H9 (cell line): Measurements from ENCODE around the gene NPNT. TPM values are rescaled to one million over a fixed set of nuclear protein-coding genes. Genes with fewer than 3 reads are reported as not detected.

Source experiments
- DNase-seq: peaks from one replicate; pipeline ENCODE4 v3.0.0-alpha.2; 2017
- H2AFZ ChIP-seq: one replicate; pipeline ENCODE4 v1.6.1; 2013; ENCODE audit warnings: mild to moderate bottlenecking, low read length, control low read depth, moderate library complexity
- H2AK5ac ChIP-seq: 2 replicates; pipeline ENCODE4 v1.6.1; 2013; ENCODE audit warnings: low read length, control low read depth, mixed read lengths; ENCODE audit not compliant: insufficient read length
- H2BK120ac ChIP-seq: one replicate; pipeline ENCODE4 v1.6.1; 2013; ENCODE audit warnings: low read depth, mild to moderate bottlenecking, low read length, control low read depth, inconsistent platforms; ENCODE audit not compliant: poor library complexity, severe bottlenecking
- H2BK12ac ChIP-seq: 2 replicates; pipeline ENCODE4 v1.6.1; 2013; ENCODE audit warnings: low read length, control low read depth, mixed read lengths, low read depth; ENCODE audit not compliant: insufficient read length
- H2BK15ac ChIP-seq: 2 replicates; pipeline ENCODE4 v1.6.1; 2013; ENCODE audit warnings: low read depth, low read length, control low read depth
- H2BK20ac ChIP-seq: one replicate; pipeline ENCODE4 v1.6.1; 2013; ENCODE audit warnings: low read depth, mild to moderate bottlenecking, low read length, control low read depth, inconsistent platforms; ENCODE audit not compliant: poor library complexity, severe bottlenecking
- H2BK5ac ChIP-seq: 2 replicates; pipeline ENCODE4 v1.6.1; 2013; ENCODE audit warnings: low read length, control low read depth, mixed read lengths; ENCODE audit not compliant: insufficient read length
- H3K14ac ChIP-seq: 2 replicates; pipeline ENCODE4 v1.6.1; 2013; ENCODE audit warnings: low read length, control low read depth; ENCODE audit not compliant: insufficient read depth
- H3K18ac ChIP-seq: 2 replicates; pipeline ENCODE4 v1.6.1; 2013; ENCODE audit warnings: low read depth, mild to moderate bottlenecking, mixed read lengths, low read length, control low read depth; ENCODE audit not compliant: insufficient read length
- H3K23ac ChIP-seq: 2 replicates; pipeline ENCODE4 v1.6.1; 2013; ENCODE audit warnings: low read length, control low read depth, mixed read lengths, low read depth; ENCODE audit not compliant: insufficient read length
- H3K23me2 ChIP-seq: 2 replicates; pipeline ENCODE4 v1.6.1; 2013; ENCODE audit warnings: low read depth, mild to moderate bottlenecking, mixed read lengths, low read length, control low read depth; ENCODE audit not compliant: insufficient read length, poor library complexity, severe bottlenecking
- H3K27ac ChIP-seq: 2 replicates; pipeline ENCODE4 v1.5.1; 2013; ENCODE audit warnings: low read length, control low read depth, mixed read lengths, low read depth; ENCODE audit not compliant: insufficient read length
- H3K27me3 ChIP-seq: 2 replicates; pipeline ENCODE4 v1.6.1; 2013; ENCODE audit warnings: low read length, control low read depth, inconsistent platforms; ENCODE audit not compliant: insufficient read depth
- H3K4ac ChIP-seq: 2 replicates; pipeline ENCODE4 v1.6.1; 2013; ENCODE audit warnings: low read depth, mild to moderate bottlenecking, control low read depth, inconsistent platforms, low read length, moderate library complexity
- H3K4me1 ChIP-seq: 2 replicates; pipeline ENCODE4 v1.6.1; 2013; ENCODE audit warnings: low read length, control low read depth, inconsistent platforms; ENCODE audit not compliant: insufficient read depth
- H3K4me2 ChIP-seq: 2 replicates; pipeline ENCODE4 v1.6.1; 2013; ENCODE audit warnings: low read length, control low read depth, mixed read lengths; ENCODE audit not compliant: insufficient read length, insufficient read depth
- H3K56ac ChIP-seq: 2 replicates; pipeline ENCODE4 v1.6.1; 2013; ENCODE audit warnings: low read depth, mild to moderate bottlenecking, mixed read lengths, low read length, control low read depth; ENCODE audit not compliant: insufficient read length
- H3K79me1 ChIP-seq: 2 replicates; pipeline ENCODE4 v1.6.1; 2013; ENCODE audit warnings: low read depth, mild to moderate bottlenecking, moderate library complexity, low read length, control low read depth, inconsistent platforms; ENCODE audit not compliant: insufficient read depth, poor library complexity, severe bottlenecking
- H3K79me2 ChIP-seq: 2 replicates; pipeline ENCODE4 v1.6.1; 2013; ENCODE audit warnings: low read length, control low read depth, inconsistent platforms; ENCODE audit not compliant: insufficient read depth
- H3K9ac ChIP-seq: 2 replicates; pipeline ENCODE4 v1.6.1; 2013; ENCODE audit warnings: low read length, control low read depth, mixed read lengths; ENCODE audit not compliant: insufficient read length; ENCODE audit errors: extremely low read depth
- H3K9me3 ChIP-seq: one replicate; pipeline ENCODE4 v1.6.1; 2013; ENCODE audit warnings: low read depth, low read length, inconsistent platforms; ENCODE audit not compliant: control insufficient read depth
- H3T11ph ChIP-seq: one replicate; pipeline ENCODE4 v1.6.1; 2013; ENCODE audit warnings: mild to moderate bottlenecking, low read length, control low read depth, inconsistent platforms
- H4K20me1 ChIP-seq: one replicate; pipeline ENCODE4 v1.6.1; 2013; ENCODE audit not compliant: control insufficient read depth, insufficient read length, insufficient read depth
- H4K5ac ChIP-seq: 2 replicates; pipeline ENCODE4 v1.6.1; 2013; ENCODE audit warnings: low read depth, mild to moderate bottlenecking, mixed read lengths, low read length, control low read depth; ENCODE audit not compliant: insufficient read length
- H4K8ac ChIP-seq: replicated peaks from 2 replicates; pipeline ENCODE4 v1.6.1; 2013; ENCODE audit warnings: low read length, control low read depth, mixed read lengths, low read depth; ENCODE audit not compliant: insufficient read length
- H4K91ac ChIP-seq: 2 replicates; pipeline ENCODE4 v1.6.1; 2013; ENCODE audit warnings: low read depth, mild to moderate bottlenecking, moderate library complexity, mixed read lengths, low read length, control low read depth; ENCODE audit not compliant: insufficient read length
- H3K27ac Mint-ChIP-seq, 3 experiments: 2 replicates in 2 of 3; 3 replicates in 1 of 3; pipeline ENCODE4 v1.8.0; 2020 to 2021; ENCODE audit warnings: mixed read lengths in 3 of 3, mild to moderate bottlenecking in 1 of 3, moderate library complexity in 1 of 3
- H3K27me3 Mint-ChIP-seq: 2 replicates; pipeline ENCODE4 v1.8.0; 2021; ENCODE audit warnings: low read depth, mild to moderate bottlenecking, moderate library complexity, mixed read lengths
- H3K36me3 Mint-ChIP-seq, 3 experiments: 2 replicates in 2 of 3; 3 replicates in 1 of 3; pipeline ENCODE4 v1.8.0; 2020 to 2021; ENCODE audit warnings: low read depth in 3 of 3, mixed read lengths in 3 of 3; ENCODE audit not compliant: insufficient read depth in 1 of 3
- H3K4me1 Mint-ChIP-seq, 2 experiments: 2 replicates each; pipeline ENCODE4 v1.8.0; 2020; ENCODE audit warnings: mixed read lengths in 2 of 2
- H3K4me3 Mint-ChIP-seq, 2 experiments: 2 replicates in 1 of 2; 3 replicates in 1 of 2; pipeline ENCODE4 v1.8.0; 2020 to 2021; ENCODE audit warnings: mild to moderate bottlenecking in 2 of 2, mixed read lengths in 2 of 2, moderate library complexity in 1 of 2
- H3K9me3 Mint-ChIP-seq, 2 experiments: 2 replicates in 1 of 2; 3 replicates in 1 of 2; pipeline ENCODE4 v1.8.0; 2020; ENCODE audit warnings: mild to moderate bottlenecking in 2 of 2, mixed read lengths in 2 of 2, moderate library complexity in 1 of 2
- WGBS: extraction: QIAGEN DNeasy Blood & Tissue Kit; methylation state at CpG from one replicate; pipeline ENCODE4 v1.1.7; 2013; ENCODE audit warnings: missing lambda C conversion rate, low lambda C conversion rate, mixed read lengths; ENCODE audit not compliant: insufficient read length; ENCODE audit errors: extremely low coverage; 5-methylcytosine and 5-hydroxymethylcytosine counted together
- total RNA-seq: library from RNA; stranded (reverse); gene quantifications from 2 replicates; pipeline ENCODE4 v1.2.1, GENCODE V29; 2021
- TF ChIP-seq, protein P1 (sequence below): fragments of 200-600 bp; sonication (generic); conservative IDR thresholded peaks from 3 replicates; pipeline ENCODE4 v1.8.0; 2021; ENCODE audit warnings: antibody characterized with exemption, mild to moderate bottlenecking

The NPNT gene
- total RNA-seq, 1 experiment from 2014 or later: 0.37 TPM

DNA sequence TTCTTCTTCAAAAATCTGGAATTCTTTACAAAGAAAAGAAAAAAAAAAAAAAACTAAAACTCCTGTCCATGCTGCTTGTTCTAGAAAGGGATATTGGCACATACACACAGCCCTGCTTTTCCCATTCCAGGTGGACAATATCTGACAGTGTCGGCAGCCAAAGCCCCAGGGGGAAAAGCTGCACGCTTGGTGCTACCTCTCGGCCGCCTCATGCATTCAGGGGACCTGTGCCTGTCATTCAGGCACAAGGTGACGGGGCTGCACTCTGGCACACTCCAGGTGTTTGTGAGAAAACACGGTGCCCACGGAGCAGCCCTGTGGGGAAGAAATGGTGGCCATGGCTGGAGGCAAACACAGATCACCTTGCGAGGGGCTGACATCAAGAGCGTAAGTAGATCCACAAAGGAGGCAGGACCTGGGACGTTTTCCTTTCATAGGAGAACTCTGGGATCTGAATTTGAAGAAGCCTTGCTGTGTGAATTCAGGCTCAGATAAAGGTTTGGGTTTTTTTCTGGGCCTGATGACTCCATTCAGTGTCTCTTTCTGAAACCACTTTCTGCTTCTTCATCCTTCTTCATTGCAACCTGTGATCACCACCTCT lies 71.9 kb downstream of the NPNT start:
- Histone ChIP-seq H4K5ac (no peak overlapping the region), H4K20me1 (no peaks in the 10 kb centered on the region), H3K27me3 (no peaks in the 10 kb centered on the region), H3K56ac (no peak overlapping the region), H3K4me1 (peaks cover 2% of the 10 kb centered on the region; the same call in 1 of the 2 replicates), H3T11ph (no peak overlapping the region), H3K23me2 (no peaks in the 10 kb centered on the region), H2AFZ (no peak overlapping the region), H4K8ac (no peak overlapping the region), H3K9ac (no peak overlapping the region), H2BK5ac (no peak overlapping the region), H2BK20ac (no peak overlapping the region), H3K23ac (no peak overlapping the region), H3K18ac (no peak overlapping the region), H3K9me3 (no peaks in the 10 kb centered on the region), H3K4ac (no peak overlapping the region), H3K79me1 (no peaks in the 10 kb centered on the region), H2AK5ac (no peak overlapping the region), H3K14ac (peak overlapping the region; percentile 6; the same call in 1 of the 2 replicates), H2BK12ac (no peak overlapping the region), H2BK120ac (no peak overlapping the region), H2BK15ac (no peak overlapping the region), H4K91ac (no peak overlapping the region), H3K4me2 (no peak overlapping the region), H3K79me2 (no peaks in the 10 kb centered on the region), H3K27ac (no peak overlapping the region)
- H3K4me3 Mint-ChIP-seq: no peak overlapping the region
- no peaks in the 10 kb centered on the region for H3K9me3 Mint-ChIP-seq
- TF ChIP-seq, protein P1, sequence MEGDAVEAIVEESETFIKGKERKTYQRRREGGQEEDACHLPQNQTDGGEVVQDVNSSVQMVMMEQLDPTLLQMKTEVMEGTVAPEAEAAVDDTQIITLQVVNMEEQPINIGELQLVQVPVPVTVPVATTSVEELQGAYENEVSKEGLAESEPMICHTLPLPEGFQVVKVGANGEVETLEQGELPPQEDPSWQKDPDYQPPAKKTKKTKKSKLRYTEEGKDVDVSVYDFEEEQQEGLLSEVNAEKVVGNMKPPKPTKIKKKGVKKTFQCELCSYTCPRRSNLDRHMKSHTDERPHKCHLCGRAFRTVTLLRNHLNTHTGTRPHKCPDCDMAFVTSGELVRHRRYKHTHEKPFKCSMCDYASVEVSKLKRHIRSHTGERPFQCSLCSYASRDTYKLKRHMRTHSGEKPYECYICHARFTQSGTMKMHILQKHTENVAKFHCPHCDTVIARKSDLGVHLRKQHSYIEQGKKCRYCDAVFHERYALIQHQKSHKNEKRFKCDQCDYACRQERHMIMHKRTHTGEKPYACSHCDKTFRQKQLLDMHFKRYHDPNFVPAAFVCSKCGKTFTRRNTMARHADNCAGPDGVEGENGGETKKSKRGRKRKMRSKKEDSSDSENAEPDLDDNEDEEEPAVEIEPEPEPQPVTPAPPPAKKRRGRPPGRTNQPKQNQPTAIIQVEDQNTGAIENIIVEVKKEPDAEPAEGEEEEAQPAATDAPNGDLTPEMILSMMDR: no peak
- no peak for DNase-seq
- no peaks in the 10 kb centered on the region for H3K27me3 Mint-ChIP-seq
- peaks cover 21 to 29% of the 10 kb centered on the region in 2 experiments for H3K4me1 Mint-ChIP-seq
- H3K36me3 Mint-ChIP-seq: no peaks in the 10 kb centered on the region
- WGBS: no CpG with 5 or more reads among the region's 10 CpGs
- H3K27ac Mint-ChIP-seq: no peak overlapping the region; a peak in 2 of 7 replicates
